GM12864 (cell line): ENCODE data around the gene CFAP74.

ENCODE experiments used
- DNase-seq: peaks from one replicate; pipeline ENCODE4 v3.0.0-alpha.2; 2011; ENCODE audit warnings: low read depth
- H3K4me3 ChIP-seq: 2 replicates; pipeline ENCODE4 v1.5.1; 2011; ENCODE audit warnings: mild to moderate bottlenecking, low read depth, low read length, control low read depth
- CTCF ChIP-seq: IDR thresholded peaks from 2 replicates; pipeline ENCODE4 v1.5.1; 2011; ENCODE audit warnings: low read depth, mild to moderate bottlenecking, moderate library complexity, low read length, control low read depth, inconsistent platforms; ENCODE audit errors: missing control alignments

The CFAP74 gene, protein sequence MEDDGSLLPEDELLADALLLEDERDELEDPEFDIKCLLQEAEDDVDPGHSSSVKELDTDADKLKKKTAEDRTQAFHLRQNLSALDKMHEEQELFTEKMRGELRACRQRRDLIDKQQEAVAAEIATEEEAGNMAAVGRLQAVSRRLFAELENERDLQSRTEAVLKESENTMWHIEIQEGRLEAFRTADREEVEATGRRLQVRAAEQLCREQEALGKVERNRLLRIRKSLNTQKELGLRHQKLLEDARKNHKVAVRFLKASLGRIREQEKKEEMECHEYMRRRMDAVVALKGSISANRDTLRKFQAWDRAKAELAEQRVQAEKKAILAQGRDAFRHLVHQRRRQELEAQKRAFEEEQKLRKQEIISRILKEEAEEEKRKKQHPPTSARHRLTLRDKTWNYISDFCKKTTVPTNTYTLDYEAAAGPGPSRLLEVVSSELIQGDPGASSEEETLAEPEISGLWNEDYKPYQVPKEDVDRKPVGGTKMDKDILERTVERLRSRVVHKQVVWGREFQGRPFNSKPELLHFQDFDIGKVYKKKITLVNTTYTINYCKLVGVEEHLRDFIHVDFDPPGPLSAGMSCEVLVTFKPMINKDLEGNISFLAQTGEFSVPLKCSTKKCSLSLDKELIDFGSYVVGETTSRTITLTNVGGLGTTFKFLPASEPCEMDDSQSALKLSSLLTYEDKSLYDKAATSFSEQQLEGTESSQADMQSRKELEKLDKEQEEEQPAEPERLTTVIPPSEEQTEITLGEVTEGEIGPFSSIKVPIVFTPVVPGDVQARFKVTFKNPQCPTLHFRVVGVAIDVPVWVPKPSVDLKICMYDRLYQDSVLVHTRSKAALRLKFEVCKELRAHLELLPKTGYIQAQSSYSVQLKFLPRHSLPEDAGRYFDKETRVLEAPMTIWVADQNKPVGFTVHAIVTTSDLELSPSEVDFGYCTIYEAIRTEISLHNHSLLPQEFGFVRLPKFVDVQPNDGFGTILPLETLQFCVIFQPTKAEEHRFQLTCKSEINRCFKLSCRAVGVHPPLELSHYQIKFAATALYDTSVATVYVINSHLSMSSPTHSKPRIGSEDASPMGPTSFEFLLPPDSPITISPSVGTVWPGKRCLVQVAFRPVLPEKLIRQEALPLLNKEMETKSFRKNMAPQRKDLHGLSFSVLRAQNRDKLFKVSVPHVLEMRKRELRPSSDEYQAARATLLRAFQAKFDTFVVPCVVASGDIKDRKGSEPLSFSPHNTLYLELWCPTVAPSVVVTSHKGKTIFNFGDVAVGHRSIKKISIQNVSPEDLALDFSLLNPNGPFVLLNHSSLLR (N-terminal part only)

DNA sequence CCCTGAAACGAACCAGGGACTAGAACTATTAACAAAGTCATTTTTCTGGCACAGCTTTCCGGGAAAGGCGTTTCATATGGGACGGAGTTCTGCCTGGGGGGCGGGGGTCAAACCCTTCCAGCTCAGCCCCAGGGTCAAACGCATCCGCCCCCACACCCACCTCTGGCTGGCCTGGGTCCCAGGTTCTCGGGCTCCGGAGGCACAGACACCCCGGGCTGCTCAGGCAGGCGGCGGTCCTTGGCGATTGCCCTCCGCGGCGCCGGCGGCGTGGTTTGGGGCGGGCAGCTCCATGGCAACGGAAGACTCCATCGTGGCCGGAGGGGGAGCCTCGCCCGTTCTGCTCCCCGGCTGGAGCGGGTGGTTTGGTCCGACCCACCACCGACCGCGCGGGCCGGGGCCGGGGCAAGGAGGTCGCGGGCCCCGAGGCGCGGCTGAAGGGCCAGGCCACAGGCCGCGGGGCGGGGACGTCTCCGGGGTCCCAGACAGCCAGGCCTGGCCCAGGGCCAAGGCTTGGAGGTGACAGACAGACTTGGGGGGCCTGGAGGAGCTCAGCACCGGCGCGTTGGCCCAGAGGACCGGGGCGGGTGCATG is at the start of gene CFAP74:
Gene CFAP74 (minus strand): TSS at position 246 of the 591 bp plus-strand sequence. CDS start 12,830 bp downstream, outside the sequence.
- no peak for TF ChIP-seq CTCF
- DNase-seq, result no peak
- H3K4me3 ChIP-seq, result no peak within 1 kb of the TSS

DNA sequence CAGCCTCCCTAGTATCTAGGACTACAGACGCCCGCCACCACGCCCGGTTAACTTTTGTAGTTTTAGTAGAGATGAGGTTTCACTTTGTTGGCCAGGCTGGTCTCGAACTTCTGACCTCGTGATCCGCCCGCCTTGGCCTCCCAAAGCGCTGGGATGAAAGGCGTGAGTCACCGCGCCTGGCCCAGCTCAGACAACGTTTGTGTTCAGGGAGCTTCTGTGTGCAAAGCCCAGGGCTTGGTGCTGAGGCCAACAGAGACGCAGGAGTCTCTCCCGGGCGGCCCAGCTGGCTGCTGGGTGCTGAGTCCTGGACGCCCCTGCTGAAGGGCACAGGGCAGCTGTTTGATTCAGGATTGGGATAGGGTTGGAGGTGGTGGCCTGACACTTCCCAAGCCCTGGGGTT is 49.6 kb upstream of the CFAP74 start:
- no peak for DNase-seq
- TF ChIP-seq CTCF, result no peak
- no peak overlapping the region for H3K4me3 ChIP-seq

- H3K4me3 ChIP-seq, result no peak overlapping the region
- TF ChIP-seq CTCF, result no peak
- DNase-seq, result no peak
These were observed 49.2 kb upstream of the CFAP74 start for GRCh38 chr1:2052756-2053155.

DNA sequence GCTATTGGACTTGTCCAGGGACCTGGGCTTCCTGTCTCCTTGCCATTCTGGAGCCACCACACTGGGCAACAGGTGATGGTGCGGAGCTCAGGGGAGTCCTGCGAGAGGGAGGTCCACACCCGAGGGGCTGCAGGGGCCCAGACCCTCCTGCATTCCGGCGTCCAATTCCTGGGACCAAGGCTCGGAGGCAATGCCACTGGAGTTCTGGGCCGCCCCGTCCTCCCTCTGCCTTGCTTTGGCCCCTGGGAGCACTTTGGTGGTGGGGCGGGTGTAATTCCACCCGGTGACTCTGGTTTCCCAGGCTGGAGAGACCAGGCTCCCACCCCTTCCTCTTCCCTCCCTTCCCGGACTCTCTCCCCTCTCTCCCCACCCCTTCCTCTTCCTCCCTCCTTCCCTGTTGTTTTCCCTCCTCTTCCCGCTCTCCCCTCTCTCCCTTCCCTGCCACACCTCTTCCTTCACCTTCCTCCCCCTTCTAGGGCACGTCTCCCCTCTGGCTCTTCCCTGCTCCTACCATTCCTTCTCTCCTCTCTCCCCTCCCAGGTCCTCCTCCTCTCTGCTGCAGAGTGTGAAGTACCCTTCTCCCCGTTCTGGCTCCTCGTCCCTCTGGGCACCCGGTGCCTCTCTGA is 48.6 kb upstream of the CFAP74 start:
- H3K4me3 ChIP-seq, result no peak overlapping the region
- no peak for DNase-seq
- no peak for TF ChIP-seq CTCF

GRCh38 chr1:2050793-2051682 is 47.5 kb upstream of the CFAP74 start:
- H3K4me3 ChIP-seq, result no peak overlapping the region
- no peak for DNase-seq
- no peak for TF ChIP-seq CTCF

GRCh38 chr1:2050461-2050792 is 46.8 kb upstream of the CFAP74 start:
- no peak overlapping the region for H3K4me3 ChIP-seq
- DNase-seq, result no peak
- TF ChIP-seq CTCF, result no peak
